Smooth muscle cell (in vitro differentiated cells): Measurements from ENCODE around the gene LMO4. TPM values are rescaled to one million over a fixed set of nuclear protein-coding genes. Genes with fewer than 3 reads are reported as not detected.

Source experiments
- DNase-seq: peaks from one replicate; lab custom pipeline; 2025; ENCODE audit not compliant: unreplicated experiment; lab: John Stamatoyannopoulos, UW
- H2AFZ ChIP-seq: fragments of 200-600 bp; sonication (generic); 2 replicates; pipeline ENCODE4 v1.6.0; 2016; ENCODE audit warnings: antibody characterized with exemption, low read depth, mild to moderate bottlenecking
- H3F3A ChIP-seq: fragments of 200-600 bp; sonication (generic); 2 replicates; pipeline ENCODE4 v1.6.0; 2017; ENCODE audit warnings: antibody characterized with exemption, low read depth
- H3K27ac ChIP-seq: fragments of 200-600 bp; sonication (generic); 2 replicates; pipeline ENCODE4 v1.5.1; 2016; ENCODE audit warnings: low read depth, mild to moderate bottlenecking
- H3K27me3 ChIP-seq: fragments of 200-600 bp; sonication (generic); 2 replicates; pipeline ENCODE4 v1.6.1; 2016; ENCODE audit warnings: low read depth, mild to moderate bottlenecking
- H3K36me3 ChIP-seq: fragments of 200-600 bp; sonication (generic); 2 replicates; pipeline ENCODE4 v1.5.1; 2016; ENCODE audit warnings: low read depth
- H3K4me1 ChIP-seq: fragments of 200-600 bp; sonication (generic); 2 replicates; pipeline ENCODE4 v1.5.1; 2016; ENCODE audit warnings: low read depth
- H3K4me2 ChIP-seq: fragments of 200-600 bp; sonication (generic); 2 replicates; pipeline ENCODE4 v1.6.0; 2016; ENCODE audit warnings: mild to moderate bottlenecking
- H3K4me3 ChIP-seq: fragments of 200-600 bp; sonication (generic); 2 replicates; pipeline ENCODE4 v1.5.1; 2016; ENCODE audit warnings: mild to moderate bottlenecking
- H3K79me2 ChIP-seq: fragments of 200-600 bp; sonication (generic); 2 replicates; pipeline ENCODE4 v1.6.0; 2016; ENCODE audit warnings: low read depth, mild to moderate bottlenecking
- H3K9ac ChIP-seq: fragments of 200-600 bp; sonication (generic); 2 replicates; pipeline ENCODE4 v1.6.0; 2016; ENCODE audit warnings: low read depth
- H3K9me3 ChIP-seq: fragments of 200-600 bp; sonication (generic); replicated peaks from 2 replicates; pipeline ENCODE4 v1.5.1; 2016; ENCODE audit warnings: low read depth
- H4K20me1 ChIP-seq: fragments of 200-600 bp; sonication (generic); 2 replicates; pipeline ENCODE4 v1.6.0; 2016; ENCODE audit warnings: low read depth
- WGBS: methylation state at CpG from one replicate; pipeline ENCODE4 v1.1.7; 2016; ENCODE audit warnings: low lambda C conversion rate; 5-methylcytosine and 5-hydroxymethylcytosine counted together
- polyA plus RNA-seq: library from polyadenylated mRNA; unstranded; fragments of >200 nt; fragmentation: Nextera tagmentation; extraction: Ambion mirVana; gene quantifications from 2 replicates; pipeline ENCODE4 v1.2.1, GENCODE V29; 2016
- total RNA-seq: library from RNA; depleted of rRNA; stranded (reverse); fragments of >200 nt; gene quantifications from 2 replicates; pipeline ENCODE4 v1.2.3, GENCODE V29; 2014
- TF ChIP-seq, protein P1 (sequence below): fragments of 200-600 bp; sonication (generic); IDR thresholded peaks from 2 replicates; pipeline ENCODE4 v1.5.1; 2017; ENCODE audit warnings: borderline replicate concordance, mild to moderate bottlenecking, antibody characterized with exemption; ENCODE audit not compliant: insufficient read depth, poor library complexity, severe bottlenecking

LMO4 gene
- total and polyA plus RNA-seq, 2 experiments from 2014 or later = 54.2 to 140 TPM

DNA sequence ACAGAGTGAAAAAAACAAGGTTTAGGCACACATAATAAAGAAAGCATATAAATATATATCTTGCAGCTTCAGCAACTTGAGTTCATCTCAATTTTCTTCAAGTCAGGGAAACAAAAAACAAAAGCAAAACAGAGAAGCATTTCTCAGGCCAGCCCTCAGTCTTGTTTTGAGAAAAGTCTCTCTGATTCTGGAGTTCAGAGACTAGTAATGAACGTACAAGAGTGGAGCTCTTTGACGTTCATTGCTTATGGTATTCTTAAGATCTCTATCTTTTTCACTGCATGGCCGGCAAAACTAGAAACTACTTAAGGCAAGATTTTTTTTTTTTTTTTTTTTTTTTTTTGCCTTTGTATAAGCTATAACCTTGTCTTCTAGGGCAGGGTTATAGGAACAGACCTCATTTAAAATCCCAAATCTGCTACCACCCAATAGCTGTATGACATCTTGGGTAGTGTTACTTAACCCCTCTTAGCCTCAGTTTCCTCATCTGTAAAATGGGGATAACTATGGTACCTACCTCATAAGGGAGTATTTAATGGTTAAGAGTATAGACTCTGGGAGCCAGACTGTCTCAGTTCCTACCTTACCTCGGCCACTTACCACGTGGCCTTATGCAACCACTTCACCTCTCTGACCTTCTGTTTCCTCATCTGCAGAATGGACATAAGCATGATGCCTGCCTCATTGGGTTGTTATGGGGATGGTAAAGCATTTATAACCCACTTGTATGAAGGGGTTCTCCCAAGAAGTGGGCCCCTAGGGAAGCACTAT, 33.6 kb downstream of the LMO4 start:
- TF ChIP-seq, protein P1, sequence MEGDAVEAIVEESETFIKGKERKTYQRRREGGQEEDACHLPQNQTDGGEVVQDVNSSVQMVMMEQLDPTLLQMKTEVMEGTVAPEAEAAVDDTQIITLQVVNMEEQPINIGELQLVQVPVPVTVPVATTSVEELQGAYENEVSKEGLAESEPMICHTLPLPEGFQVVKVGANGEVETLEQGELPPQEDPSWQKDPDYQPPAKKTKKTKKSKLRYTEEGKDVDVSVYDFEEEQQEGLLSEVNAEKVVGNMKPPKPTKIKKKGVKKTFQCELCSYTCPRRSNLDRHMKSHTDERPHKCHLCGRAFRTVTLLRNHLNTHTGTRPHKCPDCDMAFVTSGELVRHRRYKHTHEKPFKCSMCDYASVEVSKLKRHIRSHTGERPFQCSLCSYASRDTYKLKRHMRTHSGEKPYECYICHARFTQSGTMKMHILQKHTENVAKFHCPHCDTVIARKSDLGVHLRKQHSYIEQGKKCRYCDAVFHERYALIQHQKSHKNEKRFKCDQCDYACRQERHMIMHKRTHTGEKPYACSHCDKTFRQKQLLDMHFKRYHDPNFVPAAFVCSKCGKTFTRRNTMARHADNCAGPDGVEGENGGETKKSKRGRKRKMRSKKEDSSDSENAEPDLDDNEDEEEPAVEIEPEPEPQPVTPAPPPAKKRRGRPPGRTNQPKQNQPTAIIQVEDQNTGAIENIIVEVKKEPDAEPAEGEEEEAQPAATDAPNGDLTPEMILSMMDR = no peak
- WGBS = 80% methylated on average over 5 of the region's 5 CpGs
- no peaks in the 10 kb centered on the region for H3K79me2 ChIP-seq
- H4K20me1 ChIP-seq = no peaks in the 10 kb centered on the region
- no peak overlapping the region for H3K4me3 ChIP-seq
- no peaks in the 10 kb centered on the region for H3K4me1 ChIP-seq
- no peak overlapping the region for H3K9ac ChIP-seq
- DNase-seq = no peak
- H3F3A ChIP-seq = no peaks in the 10 kb centered on the region
- H3K27ac ChIP-seq = no peak overlapping the region
- no peak overlapping the region for H2AFZ ChIP-seq
- H3K27me3 ChIP-seq = no peaks in the 10 kb centered on the region
- H3K4me2 ChIP-seq = no peak overlapping the region
- H3K36me3 ChIP-seq = peaks cover 4% of the 10 kb centered on the region
- H3K9me3 ChIP-seq = no peaks in the 10 kb centered on the region

GRCh38 chr1:87362834-87363426, 34.2 kb downstream of the LMO4 start:
- Histone ChIP-seq H3K4me1 (no peaks in the 10 kb centered on the region), H3K4me3 (no peak overlapping the region), H3K27me3 (no peaks in the 10 kb centered on the region), H3K4me2 (no peak overlapping the region), H4K20me1 (no peaks in the 10 kb centered on the region), H3K36me3 (peaks cover 4% of the 10 kb centered on the region), H3K79me2 (no peaks in the 10 kb centered on the region), H3K9ac (no peak overlapping the region), H2AFZ (no peak overlapping the region), H3F3A (no peaks in the 10 kb centered on the region), H3K9me3 (no peaks in the 10 kb centered on the region), H3K27ac (no peak overlapping the region)
- WGBS = 93% methylated on average over 2 of the region's 2 CpGs
- TF ChIP-seq, protein P1 = no peak
- DNase-seq = no peak

GRCh38 chr1:87367549-87367948, 38.9 kb downstream of the LMO4 start:
- no peak for DNase-seq
- no peaks in the 10 kb centered on the region for H3K9me3 ChIP-seq
- H3K4me2 ChIP-seq = no peak overlapping the region
- H2AFZ ChIP-seq = no peak overlapping the region
- no peaks in the 10 kb centered on the region for H3F3A ChIP-seq
- TF ChIP-seq, protein P1 = no peak
- WGBS = 79% methylated on average over 3 of the region's 3 CpGs
- no peaks in the 10 kb centered on the region for H3K36me3 ChIP-seq
- H3K9ac ChIP-seq = no peak overlapping the region
- no peaks in the 10 kb centered on the region for H4K20me1 ChIP-seq
- H3K4me3 ChIP-seq = no peak overlapping the region
- H3K79me2 ChIP-seq = no peaks in the 10 kb centered on the region
- no peak overlapping the region for H3K27ac ChIP-seq
- H3K27me3 ChIP-seq = no peaks in the 10 kb centered on the region
- peaks cover 8% of the 10 kb centered on the region for H3K4me1 ChIP-seq

GRCh38 chr1:87368907-87369306, 40.2 kb downstream of the LMO4 start:
- Histone ChIP-seq H3F3A (no peaks in the 10 kb centered on the region), H3K27me3 (no peaks in the 10 kb centered on the region), H3K4me2 (no peak overlapping the region), H3K36me3 (no peaks in the 10 kb centered on the region), H3K27ac (no peak overlapping the region), H2AFZ (no peak overlapping the region), H3K4me3 (no peak overlapping the region), H4K20me1 (no peaks in the 10 kb centered on the region), H3K9me3 (no peaks in the 10 kb centered on the region), H3K4me1 (peaks cover 8% of the 10 kb centered on the region), H3K9ac (no peak overlapping the region), H3K79me2 (no peaks in the 10 kb centered on the region)
- TF ChIP-seq, protein P1 = no peak
- 73% methylated on average over 2 of the region's 2 CpGs for WGBS
- no peak for DNase-seq
